NOMO-1 (cell line): ENCODE results near the gene EPHA6.
A peak's percentile ranks its signal among the peaks of the same experiment; 100 is the strongest.
"Not testable (repeated sequence)": the region's sequence is repeated elsewhere in the genome, so short reads cannot be mapped to it uniquely, and the experiment has no call there.

ENCODE experiments used
- DNase-seq, 2 experiments: peaks; one replicate each; lab custom pipeline; 2025; ENCODE audit not compliant: unreplicated experiment in 2 of 2; lab: John Stamatoyannopoulos, UW

EPHA6 gene

GRCh38 chr3:97575742-97576141 lies 761.3 kb downstream of the EPHA6 start:
- DNase-seq = no peak

DNA sequence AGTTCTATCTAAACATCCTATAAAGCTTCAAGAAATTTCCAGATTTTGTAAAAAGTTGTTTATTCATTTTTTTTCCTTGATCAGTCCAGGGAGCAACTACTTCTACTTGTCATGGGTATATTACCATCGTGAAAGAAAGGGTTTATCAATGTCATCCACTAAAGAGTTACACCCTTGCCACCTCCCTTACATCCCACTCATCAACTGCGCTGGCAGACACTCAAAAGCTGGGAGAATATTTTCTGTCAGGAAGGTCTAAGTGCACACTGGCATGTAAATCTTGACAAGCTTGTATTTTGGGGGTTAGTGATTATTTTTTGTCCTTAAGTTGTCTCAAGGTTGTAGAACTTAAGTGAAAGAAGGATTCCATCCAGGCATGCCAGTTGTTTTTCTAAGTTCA lies 761.8 kb downstream of the EPHA6 start:
- no peak for DNase-seq

DNA sequence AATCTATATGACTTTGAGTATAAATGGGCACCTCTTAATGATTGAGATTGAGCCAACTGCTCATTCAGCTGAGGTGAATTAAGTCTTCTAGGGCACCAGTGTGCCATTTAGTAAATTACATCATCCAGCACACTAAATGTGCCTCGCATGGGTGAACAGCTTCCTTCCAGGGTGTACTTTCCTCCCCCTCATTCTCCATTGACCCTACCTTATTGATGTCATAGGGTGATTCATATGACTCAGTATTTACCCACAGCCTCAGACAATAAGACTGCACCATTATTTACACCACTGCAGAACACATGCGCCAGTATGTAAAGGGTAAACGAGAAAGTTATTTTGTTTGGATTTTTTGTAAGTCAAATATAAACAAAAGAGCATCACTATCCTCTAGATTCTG lies 765.0 kb downstream of the EPHA6 start:
- no peak for DNase-seq

DNA sequence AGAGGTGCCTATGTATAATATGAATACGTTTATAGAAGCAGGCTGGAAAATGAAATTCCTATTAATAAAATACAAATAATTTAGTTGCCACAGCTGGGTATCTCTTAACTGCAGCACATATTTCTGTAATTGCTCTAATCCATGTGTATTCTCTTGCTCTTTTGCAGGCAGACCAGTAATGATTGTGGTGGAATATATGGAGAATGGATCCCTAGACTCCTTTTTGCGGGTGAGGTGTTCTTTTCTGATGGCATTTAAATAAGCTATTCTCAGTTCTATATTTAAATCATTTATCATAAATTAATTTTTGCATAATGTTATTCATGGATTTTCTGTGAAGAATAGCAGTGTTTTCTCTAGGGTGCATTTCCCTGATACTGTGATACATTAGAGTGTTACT lies 796.2 kb downstream of the EPHA6 start:
- DNase-seq = no peak

GRCh38 chr3:97612632-97613031 lies 798.2 kb downstream of the EPHA6 start:
- no peak for DNase-seq

GRCh38 chr3:97613139-97613538 lies 798.7 kb downstream of the EPHA6 start:
- no peak for DNase-seq

DNA sequence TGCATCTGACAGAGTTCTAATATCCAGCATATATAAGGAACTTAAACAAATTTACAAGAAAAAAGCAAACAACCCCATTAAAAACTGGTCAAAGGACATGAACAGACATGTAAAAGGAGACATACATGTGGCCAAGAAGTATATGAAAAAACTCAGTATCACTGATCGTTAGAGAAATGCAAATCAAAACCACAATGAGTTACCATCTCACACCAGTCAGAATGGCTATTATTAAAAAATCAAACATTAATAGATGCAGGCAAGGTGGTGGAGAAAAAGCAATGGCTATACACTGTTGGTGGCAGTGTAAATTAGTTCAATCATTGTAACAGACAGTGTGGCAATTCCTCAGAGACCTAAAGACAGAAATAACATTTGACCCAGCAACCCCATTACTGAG lies 806.1 kb downstream of the EPHA6 start:
- DNase-seq = not testable (repeated sequence)

DNA sequence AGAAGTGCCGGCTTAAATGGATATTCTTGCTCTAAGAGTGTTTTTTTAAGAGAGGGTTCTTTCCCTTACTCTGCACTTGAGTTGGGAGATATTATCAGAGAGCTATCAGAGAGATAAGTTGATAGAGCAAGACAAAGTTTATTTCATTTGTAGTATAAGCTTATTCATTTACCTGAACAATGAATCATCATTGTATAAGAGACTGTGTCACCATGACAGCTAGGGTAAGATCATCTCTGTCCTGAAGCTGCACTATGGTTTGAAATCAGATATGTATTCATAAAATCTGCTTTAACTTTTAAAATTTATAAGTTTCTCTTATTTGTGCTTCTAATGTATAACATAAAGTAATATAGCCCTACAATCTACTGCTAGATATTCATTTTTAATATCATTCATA lies 822.1 kb downstream of the EPHA6 start:
- DNase-seq = no peak

GRCh38 chr3:97646932-97647331 lies 832.5 kb downstream of the EPHA6 start:
- DNase-seq = no peak

GRCh38 chr3:97647441-97647982 lies 833.1 kb downstream of the EPHA6 start:
- DNase-seq = no peak

- DNase-seq = no peak
Measured at GRCh38 chr3:97655971-97656370, 841.6 kb downstream of the EPHA6 start.

- DNase-seq = no peak
Measured at GRCh38 chr3:97656638-97657037, 842.2 kb downstream of the EPHA6 start.

DNA sequence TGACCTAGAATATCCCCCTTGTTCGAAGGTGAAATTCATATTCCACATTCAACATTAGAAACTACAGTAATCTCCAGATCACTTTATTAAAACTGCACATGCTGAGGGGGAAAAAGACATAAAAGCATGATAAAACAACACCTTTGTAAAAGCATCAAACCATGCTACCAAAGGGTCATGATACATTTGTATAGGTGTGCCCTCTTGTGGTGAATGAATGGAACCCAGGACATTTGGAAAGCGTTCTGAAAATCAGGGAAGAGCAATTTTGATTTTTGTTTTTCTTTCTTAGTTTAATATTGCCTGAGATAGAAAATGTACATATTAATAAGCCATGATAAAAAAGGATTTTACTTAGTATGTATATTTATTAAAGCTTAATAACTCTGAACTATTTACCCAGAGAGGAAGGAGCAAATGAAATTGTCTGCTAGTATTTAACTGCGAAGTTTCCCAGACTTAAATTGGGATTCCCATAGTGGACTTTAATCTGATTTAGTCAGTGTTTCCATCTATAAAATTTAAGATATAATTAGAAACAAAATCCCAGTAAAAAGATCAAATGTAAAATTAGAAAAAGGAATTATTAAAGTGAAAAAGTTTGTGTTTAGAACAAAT lies 844.4 kb downstream of the EPHA6 start:
- DNase-seq = peak in 1 of 2 experiments; percentile 4

DNA sequence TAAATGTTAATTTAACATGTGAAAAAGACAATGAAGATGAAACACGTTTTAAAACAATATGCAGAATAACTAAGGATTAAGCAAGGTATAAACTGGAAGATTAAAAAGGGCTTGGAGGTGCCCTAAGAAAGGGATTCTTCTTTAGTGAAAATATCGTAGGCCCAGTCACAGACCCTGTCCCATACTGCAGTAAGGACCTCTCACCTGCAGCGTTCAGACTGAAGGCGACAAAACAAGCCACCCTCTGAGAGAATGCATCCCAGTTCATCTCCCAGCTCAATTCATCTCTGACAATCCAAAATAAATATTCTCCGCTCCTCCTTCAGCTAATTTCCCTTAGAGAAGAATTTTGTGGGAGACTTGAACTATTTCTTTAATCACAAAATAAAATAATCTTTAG lies 847.9 kb downstream of the EPHA6 start:
- no peak for DNase-seq

GRCh38 chr3:97662762-97663161 lies 848.4 kb downstream of the EPHA6 start:
- no peak for DNase-seq

GRCh38 chr3:97665896-97666295 lies 851.5 kb downstream of the EPHA6 start:
- no peak for DNase-seq

DNA sequence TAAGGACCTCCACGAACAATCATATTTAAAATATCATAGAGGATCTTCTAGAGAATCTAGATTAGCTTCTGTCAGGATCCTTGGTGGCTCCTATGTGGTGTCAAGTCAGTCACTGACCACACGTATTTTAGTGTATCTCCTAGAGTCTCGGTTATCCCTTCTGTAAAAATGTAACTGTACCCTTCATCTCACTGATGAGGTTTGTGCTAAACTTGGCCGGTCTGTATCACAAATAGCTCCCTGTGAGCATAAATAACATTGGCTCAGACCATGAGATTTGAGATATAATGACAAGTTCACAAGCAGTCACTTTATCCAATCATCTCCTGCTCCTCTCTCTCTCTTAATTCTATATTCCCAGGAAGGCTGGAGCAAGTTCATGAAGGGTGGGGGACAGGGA lies 856.6 kb downstream of the EPHA6 start:
- DNase-seq = no peak

- no peak for DNase-seq
Measured at GRCh38 chr3:97673357-97673997, 859.1 kb downstream of the EPHA6 start.

- DNase-seq = no peak
Measured at GRCh38 chr3:97674461-97674860, 860.1 kb downstream of the EPHA6 start.

DNA sequence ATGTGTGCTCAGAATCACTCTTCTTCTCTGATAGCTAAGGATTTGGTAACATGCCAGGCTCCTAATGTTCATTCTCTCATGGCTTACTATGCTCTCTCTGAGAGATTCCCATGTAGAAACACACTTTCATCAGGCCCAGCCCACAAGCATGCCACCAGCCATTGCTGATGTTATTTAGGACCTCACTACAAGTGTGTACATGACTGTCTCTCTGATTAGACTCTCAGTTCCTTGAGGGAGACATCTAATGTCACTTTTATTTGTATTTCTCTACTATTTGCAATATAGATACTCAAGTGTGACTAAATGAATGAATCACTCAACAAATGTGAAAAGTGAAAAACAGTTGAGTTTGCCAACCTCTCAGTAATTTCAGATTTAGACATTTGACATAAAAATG lies 865.8 kb downstream of the EPHA6 start:
- no peak for DNase-seq

GRCh38 chr3:97680696-97681095 lies 866.3 kb downstream of the EPHA6 start:
- DNase-seq = no peak

GRCh38 chr3:97684490-97684889 lies 870.1 kb downstream of the EPHA6 start:
- DNase-seq = no peak

GRCh38 chr3:97686258-97686657 lies 871.9 kb downstream of the EPHA6 start:
- DNase-seq = no peak
